Uterus (tissue), 4 donors: ENCODE data around the gene PRM3. TPM values are rescaled to one million over a fixed set of nuclear protein-coding genes. Genes with fewer than 3 reads are reported as not detected.

Source experiments
- DNase-seq, 2 donors: peaks; one replicate each; pipeline ENCODE4 v3.0.0-alpha.2; 2019 to 2020
- H3K27ac ChIP-seq, 2 donors: fragments of 200-600 bp; sonication (generic); 1 replicate in 1 of 2; 2 replicates in 1 of 2; pipeline ENCODE4 v1.5.1; 2016 to 2018
- H3K27me3 ChIP-seq, 2 donors: fragments of 200-600 bp; sonication (generic); one replicate each; pipeline ENCODE4 v1.5.1; 2018 to 2019; ENCODE audit warnings: control low read depth in 1 of 2
- H3K36me3 ChIP-seq, 2 donors: fragments of 200-600 bp; sonication (generic); one replicate each; pipeline ENCODE4 v1.5.1; 2019; ENCODE audit warnings: control low read depth in 1 of 2
- H3K4me1 ChIP-seq, 2 donors: fragments of 200-600 bp; sonication (generic); one replicate each; pipeline ENCODE4 v1.5.1; 2018 to 2019; ENCODE audit warnings: control low read depth in 1 of 2
- H3K4me3 ChIP-seq, 2 donors: fragments of 200-600 bp; sonication (generic); 1 replicate in 1 of 2; 2 replicates in 1 of 2; pipeline ENCODE4 v1.5.1; 2018 to 2019; ENCODE audit warnings: mild to moderate bottlenecking in 1 of 2
- H3K9me3 ChIP-seq, 2 donors: fragments of 200-600 bp; sonication (generic); one replicate each; pipeline ENCODE4 v1.5.1; 2019; ENCODE audit warnings: control low read depth in 1 of 2
- CTCF ChIP-seq, 4 experiments: fragments of 200-600 bp in 2 of 4; fragments of 450-650 bp in 2 of 4; sonication (generic) in 2 of 4; IDR thresholded peaks; one replicate each; pipeline ENCODE4 v1.5.1; 2016 to 2019; ENCODE audit warnings: antibody characterized with exemption in 4 of 4, mild to moderate bottlenecking in 2 of 4, moderate library complexity in 1 of 4
- POLR2A ChIP-seq, 2 donors: fragments of 450-650 bp; IDR thresholded peaks; one replicate each; pipeline ENCODE4 v1.6.1; 2016; ENCODE audit warnings: antibody characterized with exemption in 2 of 2, mild to moderate bottlenecking in 1 of 2, moderate library complexity in 1 of 2
- intact Hi-C: fragments of 100-400 bp; cut with DNase I; formaldehyde crosslinking; loops from one replicate; pipeline ENCODE4 v1.15.1; 2023; ENCODE audit warnings: low total_unique reads
- total RNA-seq, 4 donors: library from RNA; depleted of rRNA in 3 of 4; stranded (reverse); fragments of >200 nt in 3 of 4; gene quantifications; one replicate each; pipeline versions ENCODE4 v1.1.0 to v1.2.4, GENCODE V29; 2014 to 2023
- donor health status: DM: yes; HTN: yes; CAD: no.

Gene PRM3
- total RNA-seq, 4 donors from 2014 or later, result not detected

- Histone ChIP-seq H3K9me3 (no peaks in the 10 kb centered on the region), H3K4me1 (peaks cover 0 to 9% of the 10 kb centered on the region in 2 donors), H3K27ac (peak overlapping the region; percentile 48 to 59), H3K27me3 (no peaks in the 10 kb centered on the region), H3K4me3 (no peak overlapping the region), H3K36me3 (no peaks in the 10 kb centered on the region)
- TF ChIP-seq CTCF (IDR thresholded peaks at IDR 0.05) (no peak), POLR2A (IDR thresholded peaks at IDR 0.05) (no peak)
- intact Hi-C loops, result no loop called here
- no peak for DNase-seq
These were observed 24.9 kb upstream of the PRM3 start for GRCh38 chr16:11298143-11298900.

DNA sequence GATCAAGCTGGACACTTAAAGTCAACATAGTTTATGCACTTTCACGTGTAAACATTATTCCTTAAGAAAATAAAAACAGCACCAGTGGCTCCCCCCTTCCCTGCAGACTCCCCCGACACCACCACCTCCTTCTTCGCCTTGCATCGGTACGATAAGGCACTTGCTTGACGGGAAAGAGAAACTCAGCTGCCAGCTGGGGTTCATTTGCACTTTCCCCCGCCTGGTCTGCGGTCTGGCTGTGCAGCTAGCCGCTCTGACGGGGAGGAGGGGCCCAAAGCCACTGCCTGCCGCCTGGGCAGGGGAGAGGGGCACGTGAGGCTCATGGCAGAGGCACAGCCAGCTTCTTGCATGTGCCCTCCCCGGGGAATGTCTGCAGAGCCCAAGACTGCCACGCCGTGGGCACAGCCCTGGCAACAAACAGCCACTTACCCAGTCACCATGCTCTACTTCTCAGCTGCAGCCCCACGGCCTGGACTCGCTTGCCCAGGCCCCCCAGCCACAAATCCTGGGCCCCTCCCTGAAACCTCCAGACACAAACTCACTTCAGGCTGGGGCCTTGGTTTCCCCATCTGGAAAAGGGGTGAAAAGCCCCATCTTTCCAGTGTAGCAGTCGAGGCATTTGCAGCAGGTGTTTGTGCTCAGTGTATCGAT, 24.2 kb upstream of the PRM3 start:
- no peaks in the 10 kb centered on the region for H3K9me3 ChIP-seq
- TF ChIP-seq CTCF (IDR thresholded peaks at IDR 0.05), result no peak
- TF ChIP-seq POLR2A (IDR thresholded peaks at IDR 0.05), result peak in 1 of 2 donors; percentile 11
- peaks cover 0 to 9% of the 10 kb centered on the region in 2 donors for H3K4me1 ChIP-seq
- intact Hi-C loops, result no loop called here
- peak overlapping the region; percentile 48 to 59 for H3K27ac ChIP-seq
- H3K27me3 ChIP-seq, result no peaks in the 10 kb centered on the region
- DNase-seq, result peak; percentile 46 to 58
- H3K36me3 ChIP-seq, result no peaks in the 10 kb centered on the region
- H3K4me3 ChIP-seq, result peak overlapping the region in 1 of 2 donors; percentile 18

DNA sequence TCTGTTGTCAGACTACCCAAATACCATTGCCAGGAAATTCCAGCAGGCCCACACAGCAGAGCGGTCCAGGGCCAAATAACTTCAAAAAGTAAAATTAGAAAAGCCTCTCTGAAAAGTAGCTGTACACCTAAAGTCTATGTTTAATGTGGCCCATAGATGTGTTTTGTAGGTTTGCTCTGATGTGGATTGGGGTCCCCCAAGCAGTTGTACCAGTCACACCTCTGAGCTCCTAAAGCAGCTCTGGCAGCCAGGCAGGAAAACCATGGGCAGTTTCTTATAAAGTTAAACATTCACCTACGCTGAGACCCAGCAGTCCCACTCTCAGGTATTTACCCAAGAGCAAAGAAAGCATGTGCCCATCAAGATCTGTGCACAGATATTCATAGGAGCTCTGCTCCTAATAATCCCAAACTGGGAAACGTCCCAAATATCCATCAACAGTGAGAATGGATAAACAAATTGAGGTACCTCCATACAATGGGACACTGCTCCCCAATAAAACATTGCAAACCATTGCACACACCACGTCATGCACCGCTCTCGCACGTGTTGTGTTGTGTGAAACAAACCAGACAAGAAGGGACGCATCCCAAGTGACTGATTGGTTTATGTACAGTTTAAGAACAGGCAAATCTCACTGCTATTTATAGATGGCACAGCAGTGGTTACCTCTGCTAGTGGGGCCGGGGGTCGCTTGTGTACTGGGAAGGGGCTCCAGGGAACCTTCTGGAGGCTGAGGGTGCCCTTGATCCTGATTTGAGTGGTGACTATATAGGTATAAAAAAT, 23.5 kb upstream of the PRM3 start:
- Histone ChIP-seq H3K4me3 (peak overlapping the region in 1 of 2 donors; percentile 18), H3K9me3 (no peaks in the 10 kb centered on the region), H3K27me3 (no peaks in the 10 kb centered on the region), H3K27ac (peak overlapping the region; percentile 48 to 59), H3K36me3 (no peaks in the 10 kb centered on the region), H3K4me1 (peaks cover 0 to 9% of the 10 kb centered on the region in 2 donors)
- intact Hi-C loops, result no loop called here
- DNase-seq, result peak in 1 of 2 donors; percentile 51
- no peak for TF ChIP-seq POLR2A (IDR thresholded peaks at IDR 0.05)
- no peak for TF ChIP-seq CTCF (IDR thresholded peaks at IDR 0.05)

DNA sequence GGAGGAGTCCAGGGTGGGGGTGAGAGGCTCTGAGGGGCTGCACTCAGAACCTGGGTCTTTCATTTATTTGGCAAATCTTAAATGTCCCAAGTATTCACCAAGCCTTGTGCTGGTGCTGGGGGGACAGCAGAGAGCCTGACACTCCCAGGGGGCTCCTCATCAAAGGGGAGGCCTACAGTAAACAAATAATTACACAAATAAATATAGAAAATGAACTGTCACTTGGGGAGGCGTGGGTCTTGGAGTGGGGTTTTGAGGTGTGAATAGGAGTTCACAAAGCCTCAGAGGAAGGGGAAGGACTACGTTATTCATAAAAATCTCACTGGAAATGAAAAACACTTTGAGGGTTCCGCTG, 22.9 kb upstream of the PRM3 start:
- H3K9me3 ChIP-seq, result no peaks in the 10 kb centered on the region
- no peak overlapping the region for H3K4me3 ChIP-seq
- peak overlapping the region in 1 of 2 donors; percentile 59 for H3K27ac ChIP-seq
- no peak for DNase-seq
- H3K36me3 ChIP-seq, result no peaks in the 10 kb centered on the region
- H3K27me3 ChIP-seq, result no peaks in the 10 kb centered on the region
- peaks cover 0 to 9% of the 10 kb centered on the region in 2 donors for H3K4me1 ChIP-seq
- intact Hi-C loops, result no loop called here
- no peak for TF ChIP-seq CTCF (IDR thresholded peaks at IDR 0.05)
- no peak for TF ChIP-seq POLR2A (IDR thresholded peaks at IDR 0.05)
